ENCODE data around the gene HFE.

GRCh38 chr6:26048590-26048989 lies 38.6 kb upstream of the HFE start:
- TF ChIP-seq, protein P1, sequence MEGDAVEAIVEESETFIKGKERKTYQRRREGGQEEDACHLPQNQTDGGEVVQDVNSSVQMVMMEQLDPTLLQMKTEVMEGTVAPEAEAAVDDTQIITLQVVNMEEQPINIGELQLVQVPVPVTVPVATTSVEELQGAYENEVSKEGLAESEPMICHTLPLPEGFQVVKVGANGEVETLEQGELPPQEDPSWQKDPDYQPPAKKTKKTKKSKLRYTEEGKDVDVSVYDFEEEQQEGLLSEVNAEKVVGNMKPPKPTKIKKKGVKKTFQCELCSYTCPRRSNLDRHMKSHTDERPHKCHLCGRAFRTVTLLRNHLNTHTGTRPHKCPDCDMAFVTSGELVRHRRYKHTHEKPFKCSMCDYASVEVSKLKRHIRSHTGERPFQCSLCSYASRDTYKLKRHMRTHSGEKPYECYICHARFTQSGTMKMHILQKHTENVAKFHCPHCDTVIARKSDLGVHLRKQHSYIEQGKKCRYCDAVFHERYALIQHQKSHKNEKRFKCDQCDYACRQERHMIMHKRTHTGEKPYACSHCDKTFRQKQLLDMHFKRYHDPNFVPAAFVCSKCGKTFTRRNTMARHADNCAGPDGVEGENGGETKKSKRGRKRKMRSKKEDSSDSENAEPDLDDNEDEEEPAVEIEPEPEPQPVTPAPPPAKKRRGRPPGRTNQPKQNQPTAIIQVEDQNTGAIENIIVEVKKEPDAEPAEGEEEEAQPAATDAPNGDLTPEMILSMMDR (IDR thresholded peaks at IDR 0.05; ENCODE audit: insufficient read depth, low read length, poor library complexity, severe bottlenecking), result no peak
- TF ChIP-seq EZH2phosphoT487 (conservative IDR thresholded peaks at IDR 0.05; ENCODE audit: low read length), result no peak

Data from SU-DHL-6 (cell line).